GM18517 (cell line): Measurements from ENCODE around the gene RNF212.
A peak's percentile ranks its signal among the peaks of the same experiment; 100 is the strongest.

ENCODE experiments used
- ATAC-seq: cut with Tn5 transposase; IDR thresholded peaks from one replicate; pipeline ENCODE4 v1.9.1; 2021; ENCODE audit warnings: mild to moderate bottlenecking, moderate library complexity; ENCODE audit not compliant: unreplicated experiment

The RNF212 gene

DNA sequence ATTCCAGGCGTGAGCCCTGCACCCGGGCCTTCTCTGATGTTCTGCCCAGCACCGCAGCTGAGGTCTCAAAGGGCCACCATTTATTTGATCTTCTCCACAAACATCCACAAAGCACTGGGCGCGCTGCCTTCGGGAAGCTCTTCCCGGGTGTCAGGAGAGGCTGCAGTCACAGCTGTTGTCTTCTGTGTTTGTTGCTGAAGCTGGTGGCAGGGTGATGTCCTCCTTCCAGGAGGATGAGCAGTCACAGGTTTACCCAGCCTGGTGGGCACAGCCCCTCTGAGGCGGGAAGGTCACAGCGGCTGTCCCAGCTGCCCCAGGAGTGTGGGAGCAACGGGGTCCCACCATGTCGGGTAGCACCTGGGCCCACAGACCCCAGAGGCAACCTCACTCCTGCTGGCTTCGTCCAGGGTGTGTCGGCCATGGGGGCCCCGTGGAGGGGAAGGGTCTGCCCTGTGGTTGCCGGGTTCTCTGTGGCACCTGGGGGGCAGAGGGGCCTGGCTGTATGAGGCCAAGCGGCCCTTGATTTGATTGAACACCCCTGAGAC, 74.3 kb downstream of the RNF212 start:
- no peak for ATAC-seq

DNA sequence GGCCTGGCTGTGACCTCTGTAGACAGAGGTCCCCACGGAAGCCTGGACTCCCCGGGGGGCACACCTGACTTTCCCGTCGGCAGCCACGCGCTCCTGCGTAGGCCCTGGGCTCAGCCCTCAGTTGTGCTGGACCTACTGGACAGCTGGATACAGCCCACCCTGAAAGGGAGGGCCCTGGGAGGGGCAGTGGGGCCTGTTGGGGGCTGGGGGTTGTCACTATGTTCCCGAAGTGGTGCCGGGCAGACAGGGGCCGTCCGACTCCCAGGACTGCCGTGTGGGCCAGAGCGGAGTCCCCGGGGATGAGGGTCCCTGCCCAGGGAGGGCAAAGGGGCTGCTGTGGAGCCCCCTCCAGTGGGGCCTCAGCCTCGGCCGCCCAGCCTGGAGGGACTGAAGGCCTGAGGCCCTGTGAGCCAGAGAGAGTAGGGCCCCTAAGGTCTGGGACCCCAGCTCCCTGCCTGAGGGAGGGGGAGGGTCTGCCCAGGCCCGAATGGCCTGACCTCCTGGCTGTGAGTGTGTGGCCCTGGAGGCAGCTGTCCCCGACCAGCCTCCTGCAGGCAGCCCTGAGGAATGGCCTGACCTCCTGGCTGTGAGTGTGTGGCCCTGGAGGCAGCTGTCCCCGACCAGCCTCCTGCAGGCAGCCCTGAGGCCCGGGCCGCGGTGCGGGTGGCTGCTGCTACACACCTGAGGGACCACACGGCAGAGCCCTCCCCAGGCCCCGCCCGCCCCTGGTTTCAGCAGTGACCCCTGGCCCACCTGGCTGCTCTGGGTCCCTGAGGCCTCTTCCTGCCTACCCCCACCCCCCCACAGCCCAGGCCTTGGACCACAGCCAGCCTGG, 76.2 kb downstream of the RNF212 start:
- ATAC-seq: no peak

GRCh38 chr4:1036095-1036494, 77.3 kb downstream of the RNF212 start:
- ATAC-seq: no peak

- ATAC-seq: no peak
These were observed 77.9 kb downstream of the RNF212 start for GRCh38 chr4:1035510-1035909.

GRCh38 chr4:1033840-1034551, 79.4 kb downstream of the RNF212 start:
- no peak for ATAC-seq

DNA sequence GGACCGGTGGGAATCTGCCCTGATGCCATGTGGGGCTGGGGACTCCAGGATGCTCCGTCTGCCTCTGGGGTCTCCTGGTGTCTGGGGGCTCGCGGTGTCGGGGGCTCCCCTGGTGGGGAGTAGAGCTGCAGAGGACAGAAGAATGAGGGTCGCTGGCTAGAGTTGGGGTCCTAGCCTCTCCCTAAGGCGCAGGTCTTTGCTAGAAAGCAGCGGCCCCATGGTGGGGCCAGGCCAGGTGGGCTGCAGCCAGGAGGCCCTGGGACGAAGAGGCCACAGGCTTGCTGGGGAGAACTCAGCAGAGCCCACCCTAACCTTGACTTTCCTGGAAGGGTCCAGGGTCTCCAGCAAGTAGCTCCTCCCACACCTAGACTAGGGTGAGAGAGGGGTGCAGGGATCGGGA, 80.5 kb downstream of the RNF212 start:
- ATAC-seq: no peak

DNA sequence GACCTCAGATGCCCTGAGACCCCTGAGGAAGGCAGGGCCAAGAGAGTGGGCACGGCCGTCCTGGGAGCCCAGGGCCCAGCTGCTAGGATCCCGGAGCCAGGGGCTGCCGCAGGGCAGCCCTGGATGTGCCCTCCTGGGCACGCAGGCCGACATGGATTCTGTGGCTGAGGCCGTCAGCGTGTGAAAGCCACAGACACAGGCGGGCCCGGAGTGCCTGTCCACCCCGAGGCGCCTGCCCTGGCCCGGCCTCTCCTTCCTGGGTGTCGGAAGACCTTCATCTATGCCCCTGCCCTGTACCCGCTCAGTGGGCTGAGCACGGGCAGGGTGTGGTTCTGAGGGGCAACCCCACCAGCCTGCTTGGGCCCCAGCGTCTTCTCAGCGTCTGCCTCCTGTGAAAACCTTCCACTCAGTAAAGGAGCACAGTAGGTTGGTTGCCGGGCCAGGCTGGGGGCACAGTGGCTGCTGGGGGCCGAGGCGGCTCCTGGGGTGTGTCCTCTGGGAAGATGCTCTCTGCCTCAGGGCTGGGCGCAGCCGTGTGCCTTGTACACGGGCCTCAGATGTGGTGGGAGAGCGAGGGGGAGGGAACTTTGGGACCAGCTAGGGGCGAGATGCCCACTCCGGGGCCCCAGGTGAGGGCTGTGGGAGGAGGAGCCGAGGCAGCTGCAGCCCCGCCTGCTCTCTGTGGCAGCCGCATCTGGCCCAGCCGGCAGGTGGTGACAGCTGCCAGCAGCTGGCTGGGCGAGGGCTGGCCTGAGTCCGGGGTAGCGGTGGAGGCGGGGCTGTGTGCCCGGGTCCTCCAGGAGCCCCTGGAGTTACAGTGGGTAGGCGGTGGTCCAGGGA, 81.2 kb downstream of the RNF212 start:
- ATAC-seq: no peak

DNA sequence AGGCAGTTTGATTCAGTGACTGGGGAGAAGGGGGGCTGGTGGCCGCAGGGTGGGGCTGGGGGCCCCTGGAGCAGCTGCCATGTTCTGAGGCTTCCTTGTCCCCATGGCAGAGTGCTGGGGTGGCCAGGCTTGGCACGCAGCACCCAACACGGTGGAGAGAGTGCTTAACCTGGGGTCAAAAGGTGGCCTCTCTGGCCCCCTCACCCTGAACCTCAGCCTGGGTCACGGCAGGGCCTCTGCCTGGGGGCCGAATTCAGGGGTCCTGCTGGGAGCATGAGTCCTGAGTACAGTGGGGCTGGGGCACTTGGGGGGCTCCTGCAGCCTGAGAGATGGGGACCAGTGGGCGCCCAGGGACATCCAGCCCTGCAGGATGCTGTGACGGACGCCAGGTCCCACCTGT, 82.0 kb downstream of the RNF212 start:
- ATAC-seq: no peak

DNA sequence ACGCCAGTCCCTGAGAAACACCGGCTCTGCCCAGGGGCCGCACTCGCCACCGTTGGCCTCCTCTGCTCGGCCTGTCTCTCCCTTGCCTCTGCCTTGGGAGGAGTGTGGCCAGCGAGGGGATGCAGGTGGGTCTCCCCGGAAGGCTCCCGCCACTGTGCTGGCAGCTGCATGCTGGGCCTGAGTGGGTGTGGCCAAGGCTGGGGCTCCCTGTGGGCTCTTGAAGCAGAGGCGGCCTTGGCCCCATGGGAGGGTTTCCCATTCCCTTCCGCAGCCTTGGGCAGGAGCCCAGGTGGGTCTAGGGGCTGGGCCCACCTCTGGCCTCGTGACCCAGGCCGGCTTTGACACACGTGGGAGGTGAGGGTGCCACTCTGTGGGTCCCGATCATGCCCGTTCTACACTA, 82.8 kb downstream of the RNF212 start:
- no peak for ATAC-seq

DNA sequence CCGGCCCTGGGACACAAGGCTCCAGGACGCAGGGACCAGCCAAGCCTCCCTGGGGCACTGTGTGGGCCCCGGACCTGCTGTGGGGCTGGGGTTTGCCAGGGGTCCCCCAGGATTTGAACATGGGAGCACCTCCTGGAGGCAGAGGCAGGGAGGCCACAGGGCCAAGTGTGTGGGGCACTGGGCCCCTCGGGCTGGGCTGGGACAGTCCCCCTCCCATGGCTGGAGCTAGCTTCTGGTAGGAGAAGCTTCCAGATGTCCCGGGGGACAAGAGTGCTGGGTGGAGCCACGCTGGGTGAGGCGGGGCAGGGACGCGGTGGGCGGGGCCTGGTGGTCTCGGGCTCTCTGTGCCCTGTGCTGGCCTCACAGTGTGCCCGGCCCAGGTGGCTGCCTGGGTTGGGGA, 83.3 kb downstream of the RNF212 start:
- ATAC-seq: no peak

DNA sequence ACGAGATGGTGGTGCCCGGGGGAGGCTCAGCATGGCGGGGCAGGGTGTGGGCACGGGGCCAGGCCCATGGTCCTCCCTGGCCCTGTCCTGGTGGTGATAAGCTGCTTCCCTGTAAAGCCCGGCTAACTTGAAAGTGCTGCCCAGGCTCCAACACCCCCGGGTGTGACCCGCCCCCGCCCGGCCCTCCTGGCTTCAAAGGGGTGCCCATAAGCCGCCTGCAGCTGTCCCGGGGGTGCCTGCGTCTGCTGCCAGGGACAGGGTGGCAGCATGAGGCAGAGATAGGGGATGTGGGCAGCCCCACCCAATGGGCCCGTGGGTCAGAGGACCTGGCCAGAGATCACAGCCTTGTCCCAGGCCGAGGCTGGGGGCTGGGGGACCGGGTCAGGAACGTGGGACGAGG, 83.8 kb downstream of the RNF212 start:
- no peak for ATAC-seq

DNA sequence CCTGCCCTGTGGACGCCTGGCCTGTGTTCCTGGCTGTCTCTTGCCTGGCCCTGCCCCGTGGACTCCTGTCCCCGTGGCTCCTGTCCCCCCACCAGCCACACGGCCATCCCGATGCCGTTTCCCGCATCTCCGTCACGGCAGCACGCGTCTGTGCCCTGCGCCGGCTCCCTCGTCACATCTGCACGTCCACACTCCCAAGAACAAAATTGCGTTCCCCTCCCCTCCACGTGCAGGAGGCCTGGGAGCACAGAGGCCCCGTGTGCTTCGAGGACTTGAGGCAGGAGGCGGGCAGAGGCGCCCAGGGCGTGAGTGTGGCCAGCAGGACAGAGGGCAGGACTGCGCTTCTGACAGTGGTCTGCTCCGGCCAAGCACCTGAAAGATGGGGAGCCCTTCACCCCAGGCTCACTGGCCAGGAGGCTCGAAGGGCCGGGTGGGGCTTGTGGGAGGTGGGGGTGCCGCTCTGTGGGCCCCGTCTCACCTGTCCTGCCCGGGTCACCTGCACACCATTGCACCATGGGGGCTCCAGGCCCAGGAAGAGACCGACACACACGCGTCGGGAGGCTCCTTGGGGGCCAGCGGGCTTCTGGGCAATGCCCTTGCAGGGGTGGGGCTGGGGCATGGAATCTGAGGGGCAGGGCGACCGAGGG, 84.7 kb downstream of the RNF212 start:
- no peak for ATAC-seq

- ATAC-seq: no peak
These were observed 85.5 kb downstream of the RNF212 start for GRCh38 chr4:1027915-1028238.

GRCh38 chr4:1027219-1027914, 86.0 kb downstream of the RNF212 start:
- no peak for ATAC-seq

DNA sequence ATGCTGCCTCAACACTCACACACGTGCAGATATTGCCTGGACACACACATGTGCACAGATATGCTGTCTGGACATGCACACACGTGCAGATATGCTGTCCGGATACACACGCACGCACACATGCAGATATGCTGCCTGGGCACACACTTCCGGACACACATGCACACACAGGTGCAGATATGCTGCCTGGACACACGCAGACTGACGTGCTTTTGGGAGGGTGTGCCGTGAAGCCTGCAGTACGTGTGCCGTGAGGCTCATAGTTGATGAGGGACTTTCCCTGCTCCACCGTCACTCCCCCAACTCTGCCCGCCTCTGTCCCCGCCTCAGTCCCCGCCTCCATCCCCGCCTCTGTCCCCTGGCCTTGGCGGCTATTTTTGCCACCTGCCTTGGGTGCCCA, 87.2 kb downstream of the RNF212 start:
- ATAC-seq: peak; percentile 65

- no peak for ATAC-seq
These were observed 88.3 kb downstream of the RNF212 start for GRCh38 chr4:1024882-1025545.

DNA sequence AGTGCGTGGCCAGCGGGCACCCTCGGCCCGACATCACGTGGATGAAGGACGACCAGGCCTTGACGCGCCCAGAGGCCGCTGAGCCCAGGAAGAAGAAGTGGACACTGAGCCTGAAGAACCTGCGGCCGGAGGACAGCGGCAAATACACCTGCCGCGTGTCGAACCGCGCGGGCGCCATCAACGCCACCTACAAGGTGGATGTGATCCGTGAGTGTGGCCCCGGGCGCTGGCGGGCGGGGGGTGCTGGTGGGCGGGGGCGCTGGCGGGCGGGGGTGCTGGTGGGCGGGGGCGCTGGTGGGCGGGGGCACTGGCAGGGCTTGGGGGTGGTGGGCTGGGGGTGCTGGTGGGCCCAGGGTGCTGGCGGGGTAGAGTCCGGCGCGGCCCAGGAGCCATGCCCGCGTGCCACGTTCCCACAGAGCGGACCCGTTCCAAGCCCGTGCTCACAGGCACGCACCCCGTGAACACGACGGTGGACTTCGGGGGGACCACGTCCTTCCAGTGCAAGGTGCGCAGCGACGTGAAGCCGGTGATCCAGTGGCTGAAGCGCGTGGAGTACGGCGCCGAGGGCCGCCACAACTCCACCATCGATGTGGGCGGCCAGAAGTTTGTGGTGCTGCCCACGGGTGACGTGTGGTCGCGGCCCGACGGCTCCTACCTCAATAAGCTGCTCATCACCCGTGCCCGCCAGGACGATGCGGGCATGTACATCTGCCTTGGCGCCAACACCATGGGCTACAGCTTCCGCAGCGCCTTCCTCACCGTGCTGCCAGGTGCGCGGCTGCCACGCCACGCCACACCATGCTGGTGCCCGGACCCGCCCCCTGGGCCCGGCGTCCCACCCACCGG, 89.2 kb downstream of the RNF212 start:
- ATAC-seq: no peak

DNA sequence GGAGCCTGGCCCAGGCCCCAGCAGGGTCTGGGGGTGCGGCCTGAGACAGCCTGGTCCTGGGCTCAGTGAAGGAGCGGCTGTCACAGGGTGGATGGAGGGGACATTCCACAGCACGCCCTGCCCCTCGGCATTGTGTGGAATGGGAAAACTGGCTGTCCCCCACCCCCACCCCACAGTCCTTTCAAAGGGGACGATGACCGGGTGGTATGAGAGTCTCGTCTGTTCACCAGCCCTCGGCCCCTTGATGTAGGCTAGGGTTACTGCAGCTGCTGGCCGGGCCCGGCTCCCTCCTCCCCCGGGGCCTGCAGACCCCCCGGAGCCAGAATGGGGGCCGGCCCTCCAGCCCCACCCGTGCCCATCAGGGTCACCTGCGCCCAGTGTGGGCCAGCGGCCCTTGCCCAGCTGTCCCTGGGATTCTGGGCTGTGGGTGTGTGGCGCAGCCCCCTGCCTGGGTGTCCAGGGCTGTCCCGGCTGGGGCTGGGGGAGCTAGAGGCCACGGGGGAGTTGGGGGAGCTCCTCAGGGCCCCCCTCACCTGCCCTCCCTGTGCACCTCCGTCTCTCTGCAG, 90.2 kb downstream of the RNF212 start:
- no peak for ATAC-seq

DNA sequence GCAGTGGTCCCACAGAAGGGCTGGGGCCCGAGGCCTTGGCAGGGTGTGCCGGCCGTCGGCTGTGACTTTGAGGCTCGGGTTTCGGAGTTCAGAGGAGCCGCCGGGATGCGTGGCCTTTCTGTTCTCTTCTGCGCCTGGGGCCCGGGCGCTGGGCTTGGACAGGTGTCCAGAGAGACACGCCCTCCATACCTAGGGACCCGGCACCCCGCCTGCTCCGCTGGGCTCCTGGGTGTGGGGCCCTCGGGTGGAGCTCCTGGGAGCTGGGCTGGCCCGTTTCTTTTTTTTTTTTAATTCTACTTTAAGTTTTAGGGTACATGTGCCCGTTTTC, 90.7 kb downstream of the RNF212 start:
- no peak for ATAC-seq
